Activated CD4-positive, alpha-beta T cell treated with anti-CD3 and anti-CD28 coated beads for 36 hours (primary cell): Measurements from ENCODE around the gene NCAM1. TPM values are rescaled to one million over a fixed set of nuclear protein-coding genes. Genes with fewer than 3 reads are reported as not detected.

Experiments used
- ATAC-seq: fragments of 200-7000 bp; cut with Tn5 transposase; one replicate; pipeline ENCODE4 v1.10.0; 2021; ENCODE audit warnings: mild to moderate bottlenecking, moderate library complexity
- CTCF ChIA-PET: fragments of 350-600 bp; sonication (Branson Sonifier 250); formaldehyde crosslinking; loops from one replicate; lab custom pipeline; 2021; ENCODE audit warnings: antibody characterized with exemption; lab: Charles Lee
- POLR2A ChIA-PET: fragments of 350-600 bp; sonication (Branson Sonifier 250); formaldehyde crosslinking; loops from one replicate; lab custom pipeline; 2021; ENCODE audit warnings: antibody characterized with exemption, inconsistent platforms; lab: Charles Lee
- DNase-seq: peaks from one replicate; pipeline ENCODE4 v3.0.0-alpha.2; 2020
- H3K27ac Mint-ChIP-seq: one replicate; pipeline ENCODE4 v1.8.0; 2021; ENCODE audit warnings: mixed read lengths
- H3K27me3 Mint-ChIP-seq: one replicate; pipeline ENCODE4 v1.8.0; 2021; ENCODE audit warnings: mixed read lengths
- H3K36me3 Mint-ChIP-seq: one replicate; pipeline ENCODE4 v1.8.0; 2021; ENCODE audit warnings: low read depth, mixed read lengths
- H3K4me1 Mint-ChIP-seq: one replicate; pipeline ENCODE4 v1.8.0; 2021; ENCODE audit warnings: mixed read lengths
- H3K4me3 Mint-ChIP-seq: one replicate; pipeline ENCODE4 v1.8.0; 2021; ENCODE audit warnings: mild to moderate bottlenecking, moderate library complexity, mixed read lengths
- H3K9me3 Mint-ChIP-seq: one replicate; pipeline ENCODE4 v1.8.0; 2021; ENCODE audit warnings: low read depth, mixed read lengths
- intact Hi-C, 2 experiments: fragments of 100-400 bp; cut with DNase I in 1 of 2; cut with micrococcal nuclease in 1 of 2; formaldehyde crosslinking; loops; one replicate each; pipeline versions ENCODE4 v1.14.2 to v1.15.1; 2022 to 2024; cut with DNase I, micrococcal nuclease
- total RNA-seq, 2 experiments: library from RNA; stranded (reverse); gene quantifications; one replicate each; pipeline ENCODE4 v1.2.3, GENCODE V29; 2021

The NCAM1 gene
- total RNA-seq, 2 experiments from 2014 or later = 0.09 to 0.14 TPM

DNA sequence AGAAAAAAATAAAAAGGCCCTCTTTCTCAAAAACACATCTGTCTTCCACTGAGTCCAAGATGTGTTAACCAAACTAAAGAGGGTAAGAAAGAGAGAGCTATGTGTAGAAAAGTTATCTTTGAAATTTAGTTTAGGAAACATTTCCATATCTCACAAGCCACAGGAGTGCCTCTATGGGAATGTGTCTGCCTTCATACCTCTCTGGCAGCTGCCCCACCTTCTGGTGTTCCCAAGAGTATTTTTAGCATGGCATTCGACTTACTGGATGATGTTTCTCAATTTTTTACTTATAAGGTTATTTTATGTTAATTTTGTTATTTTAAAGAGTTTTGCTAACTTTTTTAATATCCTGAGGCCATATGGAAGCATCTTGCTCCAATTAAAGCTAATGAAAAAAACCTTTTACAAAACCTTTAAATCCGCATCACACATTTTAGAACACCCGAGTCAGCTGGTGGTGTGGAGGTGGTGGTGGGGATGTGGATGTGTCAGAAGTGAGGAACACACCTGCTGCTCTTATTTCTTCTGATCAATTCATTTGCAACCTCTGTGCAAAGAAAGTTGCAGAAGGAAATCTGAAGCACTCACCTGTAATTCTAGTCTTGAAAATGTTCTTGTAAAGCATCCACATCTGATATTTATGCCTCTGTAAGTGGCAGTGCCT lies 112.2 kb downstream of the NCAM1 start:
- DNase-seq = no peak
- no peak for ATAC-seq
- Mint-ChIP-seq H3K4me1 (no peaks in the 10 kb centered on the region), H3K27ac (no peak overlapping the region), H3K36me3 (no peaks in the 10 kb centered on the region), H3K27me3 (no peaks in the 10 kb centered on the region), H3K9me3 (no peaks in the 10 kb centered on the region), H3K4me3 (no peak overlapping the region)
- intact Hi-C loops = no loop called here
- ChIA-PET POLR2A (no interaction called here), CTCF (no interaction called here)

GRCh38 chr11:113075586-113076095 lies 114.4 kb downstream of the NCAM1 start:
- Mint-ChIP-seq H3K9me3 (no peaks in the 10 kb centered on the region), H3K4me3 (no peak overlapping the region), H3K27me3 (no peaks in the 10 kb centered on the region), H3K36me3 (no peaks in the 10 kb centered on the region), H3K27ac (no peak overlapping the region), H3K4me1 (no peaks in the 10 kb centered on the region)
- ATAC-seq (no peak), DNase-seq (no peak)
- ChIA-PET POLR2A (no interaction called here), CTCF (interaction anchor here (0.9 kb wide), 1 partner anchor 39 kb away, joined by 3 read pairs; no protein-coding TSS in a partner anchor)
- intact Hi-C loops = no loop called here

- ChIA-PET CTCF (no interaction called here), POLR2A (no interaction called here)
- ATAC-seq = no peak
- Mint-ChIP-seq H3K36me3 (no peaks in the 10 kb centered on the region), H3K27me3 (no peaks in the 10 kb centered on the region), H3K27ac (no peak overlapping the region), H3K4me3 (no peak overlapping the region), H3K9me3 (no peaks in the 10 kb centered on the region), H3K4me1 (no peaks in the 10 kb centered on the region)
- DNase-seq = no peak
- intact Hi-C loops = no loop called here
These were observed 116.2 kb downstream of the NCAM1 start for GRCh38 chr11:113077379-113077778.

DNA sequence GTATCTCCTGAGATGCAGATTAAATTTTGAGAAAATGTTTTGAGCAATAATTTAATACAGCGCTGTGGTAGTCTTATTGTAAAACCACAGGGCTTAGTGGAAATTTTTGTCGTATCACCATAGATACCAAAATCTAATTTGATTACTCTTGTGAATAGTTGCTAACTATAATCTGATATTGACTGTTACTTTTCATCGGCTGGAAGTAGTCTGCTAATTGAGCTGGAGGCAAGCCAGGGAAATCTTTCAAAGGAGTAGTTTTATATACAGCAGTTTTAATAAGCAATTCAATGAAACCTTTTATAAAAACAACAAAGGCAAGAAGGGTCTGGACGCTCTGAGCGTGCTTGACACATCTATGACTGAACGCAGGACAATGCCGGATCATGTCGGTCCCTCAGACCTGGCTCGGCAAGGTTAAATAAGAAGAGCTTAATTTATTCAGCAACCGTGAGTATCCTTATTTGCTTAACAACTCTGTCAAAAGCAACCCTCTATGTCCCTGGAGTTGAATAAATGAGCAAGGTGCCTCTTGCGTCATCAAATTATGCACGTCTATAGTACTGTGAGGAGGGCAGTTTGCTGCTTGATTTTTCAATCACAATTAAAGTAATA lies 121.2 kb downstream of the NCAM1 start:
- DNase-seq (no peak), ATAC-seq (no peak)
- Mint-ChIP-seq H3K27ac (no peak overlapping the region), H3K4me1 (no peaks in the 10 kb centered on the region), H3K27me3 (peaks cover 2% of the 10 kb centered on the region), H3K9me3 (no peaks in the 10 kb centered on the region), H3K36me3 (no peaks in the 10 kb centered on the region), H3K4me3 (no peak overlapping the region)
- intact Hi-C loops = no loop called here
- ChIA-PET POLR2A (no interaction called here), CTCF (interaction anchor here (0.6 kb wide), 1 partner anchor 49 kb away, joined by 3 read pairs; no protein-coding TSS in a partner anchor)

DNA sequence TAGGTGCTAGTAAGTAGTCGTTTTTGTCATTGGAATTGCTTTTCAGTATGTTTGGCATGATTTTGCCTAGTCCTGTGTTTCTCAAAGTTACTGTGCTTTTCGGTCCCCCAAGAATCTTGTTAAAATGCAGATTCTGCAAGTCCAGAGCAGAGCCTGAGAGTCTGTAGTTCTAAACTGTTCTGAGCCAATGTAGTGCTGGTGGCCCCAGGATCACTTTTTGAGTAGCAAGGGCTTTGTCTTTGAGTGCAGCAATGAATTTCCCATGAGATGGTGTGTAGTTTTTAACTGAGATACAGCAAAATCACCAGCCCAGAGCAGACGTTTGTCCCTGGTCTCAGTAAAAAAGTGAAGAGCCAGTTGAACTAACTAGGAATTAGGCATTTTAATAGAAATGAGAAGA lies 122.4 kb downstream of the NCAM1 start:
- DNase-seq (no peak), ATAC-seq (no peak)
- CTCF ChIA-PET = no interaction called here
- H3K27me3 Mint-ChIP-seq = peaks cover 2% of the 10 kb centered on the region
- H3K4me3 Mint-ChIP-seq = no peak overlapping the region
- H3K27ac Mint-ChIP-seq = no peak overlapping the region
- H3K4me1 Mint-ChIP-seq = no peaks in the 10 kb centered on the region
- intact Hi-C loops = no loop called here
- POLR2A ChIA-PET = no interaction called here
- H3K36me3 Mint-ChIP-seq = no peaks in the 10 kb centered on the region
- no peaks in the 10 kb centered on the region for H3K9me3 Mint-ChIP-seq

DNA sequence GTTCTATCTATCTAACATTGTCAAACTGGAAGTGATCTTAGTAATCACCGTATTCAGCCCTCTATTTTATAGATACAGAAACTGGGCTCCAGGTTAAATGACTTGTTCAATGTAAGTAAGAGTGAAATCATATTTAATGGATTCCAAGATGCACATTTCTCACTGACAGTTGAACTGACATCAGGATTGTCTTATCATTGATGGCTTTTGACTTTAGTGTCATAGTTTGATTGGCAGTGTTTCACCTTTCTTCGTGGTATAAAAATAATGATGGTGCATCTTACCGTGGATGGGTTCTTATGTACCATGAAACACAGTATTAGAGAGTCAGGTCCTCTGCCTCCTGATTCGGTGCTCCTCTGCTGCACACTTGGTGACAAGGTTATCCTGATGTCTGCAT lies 123.1 kb downstream of the NCAM1 start:
- intact Hi-C loops = no loop called here
- no peak for ATAC-seq
- DNase-seq = no peak
- H3K36me3 Mint-ChIP-seq = no peaks in the 10 kb centered on the region
- no peaks in the 10 kb centered on the region for H3K4me1 Mint-ChIP-seq
- H3K27ac Mint-ChIP-seq = no peak overlapping the region
- peaks cover 2% of the 10 kb centered on the region for H3K27me3 Mint-ChIP-seq
- H3K9me3 Mint-ChIP-seq = no peaks in the 10 kb centered on the region
- ChIA-PET POLR2A (no interaction called here), CTCF (no interaction called here)
- no peak overlapping the region for H3K4me3 Mint-ChIP-seq

DNA sequence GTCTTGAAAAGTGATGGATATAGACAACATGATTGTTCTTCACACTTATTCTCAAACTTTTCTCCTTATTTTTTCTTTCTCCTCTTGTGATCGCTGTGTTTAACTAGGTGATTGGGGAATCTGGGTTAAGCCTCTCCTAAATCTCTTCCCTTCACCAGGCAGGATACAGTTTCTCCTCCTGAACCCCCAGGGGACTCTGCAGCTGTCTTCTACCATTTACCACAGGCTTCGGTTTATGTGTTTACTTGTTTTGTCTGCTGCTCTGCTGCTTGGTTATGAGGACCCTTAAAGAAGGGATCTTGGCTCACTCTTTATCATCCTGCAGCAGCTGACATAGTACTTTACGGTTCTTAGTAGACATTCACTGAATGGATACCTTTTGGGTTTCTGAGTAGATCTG lies 124.2 kb downstream of the NCAM1 start:
- POLR2A ChIA-PET = no interaction called here
- no peaks in the 10 kb centered on the region for H3K9me3 Mint-ChIP-seq

GRCh38 chr11:113087706-113088105 lies 126.5 kb downstream of the NCAM1 start:
- Mint-ChIP-seq H3K4me1 (no peaks in the 10 kb centered on the region), H3K9me3 (no peaks in the 10 kb centered on the region), H3K4me3 (no peak overlapping the region), H3K36me3 (no peaks in the 10 kb centered on the region), H3K27ac (no peak overlapping the region), H3K27me3 (peaks cover 11% of the 10 kb centered on the region)
- ChIA-PET POLR2A (no interaction called here), CTCF (interaction anchor here (1.0 kb wide), 1 partner anchor 10 kb away, joined by 3 read pairs; no protein-coding TSS in a partner anchor)
- no peak for ATAC-seq
- DNase-seq = no peak
- intact Hi-C loops = no loop called here

More for the DNA sequence above, 124.2 kb downstream of the NCAM1 start:
- intact Hi-C loops = no loop called here
- DNase-seq (no peak), ATAC-seq (no peak)
- Mint-ChIP-seq H3K27me3 (peaks cover 7% of the 10 kb centered on the region), H3K36me3 (no peaks in the 10 kb centered on the region), H3K4me3 (no peak overlapping the region), H3K4me1 (no peaks in the 10 kb centered on the region), H3K27ac (no peak overlapping the region)
- CTCF ChIA-PET = no interaction called here

DNA sequence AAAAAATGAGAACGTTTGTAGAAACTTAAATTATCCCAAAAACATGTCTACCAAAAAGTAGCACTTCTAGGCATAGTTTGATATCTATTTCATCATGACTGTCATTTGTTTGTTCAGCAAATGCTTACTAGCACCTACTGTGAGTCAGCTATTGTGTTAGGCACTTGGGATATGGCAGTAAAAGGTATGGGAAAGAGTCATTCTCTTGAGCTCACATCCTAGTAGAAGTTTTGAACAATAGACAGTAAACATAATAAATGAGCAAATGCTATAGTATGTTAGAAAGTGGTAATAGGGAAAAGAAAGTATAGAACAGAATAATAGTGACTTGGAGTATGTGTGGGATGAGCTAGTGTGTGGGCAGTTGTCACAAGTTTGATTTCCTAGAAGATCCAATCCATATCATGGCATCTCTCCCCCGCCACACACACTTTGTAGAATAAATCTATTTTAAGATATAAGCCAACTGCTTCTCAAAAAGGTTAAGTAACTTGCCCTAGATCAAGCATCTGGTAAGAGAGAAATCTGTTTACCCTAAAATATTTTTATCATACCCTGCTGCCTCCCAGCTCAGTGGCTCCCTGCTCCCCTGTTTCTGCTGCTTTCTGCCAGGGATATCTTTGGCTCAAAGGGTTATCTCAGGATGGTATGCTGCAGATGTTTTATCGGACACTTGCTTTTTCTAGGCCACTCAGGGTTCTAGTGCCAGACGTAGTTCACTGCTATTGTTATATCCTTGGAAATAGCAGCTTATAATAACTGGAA lies 129.7 kb downstream of the NCAM1 start:
- DNase-seq = no peak
- Mint-ChIP-seq H3K4me1 (no peaks in the 10 kb centered on the region), H3K27me3 (peaks cover 10% of the 10 kb centered on the region), H3K9me3 (no peaks in the 10 kb centered on the region), H3K27ac (no peak overlapping the region), H3K4me3 (no peak overlapping the region), H3K36me3 (no peaks in the 10 kb centered on the region)
- no peak for ATAC-seq
- POLR2A ChIA-PET = no interaction called here
- intact Hi-C loops = no loop called here
- CTCF ChIA-PET = interaction anchor here (0.6 kb wide), 1 partner anchor 1971 kb away, joined by 3 read pairs; no protein-coding TSS in a partner anchor

GRCh38 chr11:113091481-113091780 lies 130.2 kb downstream of the NCAM1 start:
- POLR2A ChIA-PET = no interaction called here
- CTCF ChIA-PET = interaction anchor here (0.6 kb wide), 1 partner anchor 168 kb away, joined by 3 read pairs; no protein-coding TSS in a partner anchor
- Mint-ChIP-seq H3K36me3 (no peaks in the 10 kb centered on the region), H3K4me3 (no peak overlapping the region), H3K27ac (no peak overlapping the region), H3K27me3 (peaks cover 9% of the 10 kb centered on the region), H3K4me1 (no peaks in the 10 kb centered on the region), H3K9me3 (no peaks in the 10 kb centered on the region)
- ATAC-seq = no peak
- intact Hi-C loops = no loop called here
- no peak for DNase-seq

DNA sequence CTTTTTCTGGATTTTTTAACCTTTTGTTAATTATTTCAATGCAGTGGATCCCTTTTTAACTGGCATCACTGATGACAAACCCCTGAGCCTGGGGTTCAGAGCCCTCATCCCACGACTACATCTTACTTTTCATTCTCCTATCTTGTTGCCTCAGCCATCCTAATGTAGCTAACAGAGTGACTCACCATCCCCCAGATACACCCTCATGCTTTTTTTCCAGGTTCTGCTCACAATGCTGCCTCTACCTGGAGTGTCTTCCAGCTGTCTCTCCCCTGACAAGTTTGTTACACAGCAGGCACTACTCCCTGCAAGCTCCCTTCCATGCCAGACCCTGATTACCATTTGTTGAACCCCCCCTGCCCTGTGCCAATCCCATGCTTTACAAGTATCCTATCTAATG lies 135.4 kb downstream of the NCAM1 start:
- ATAC-seq (no peak), DNase-seq (no peak)
- Mint-ChIP-seq H3K4me3 (no peak overlapping the region), H3K27ac (no peak overlapping the region), H3K36me3 (no peaks in the 10 kb centered on the region), H3K4me1 (no peaks in the 10 kb centered on the region), H3K27me3 (peaks cover 11% of the 10 kb centered on the region), H3K9me3 (no peaks in the 10 kb centered on the region)
- ChIA-PET CTCF (interaction anchor here (0.7 kb wide), 2 partner anchors 53 to 314 kb away, joined by 3 read pairs; no protein-coding TSS in a partner anchor), POLR2A (no interaction called here)
- intact Hi-C loops = no loop called here
